ENCODE results near the gene CEP63.

- no peak for TF ChIP-seq POLR2A (IDR thresholded peaks at IDR 0.05; ENCODE audit: low read length)
- TF ChIP-seq GATA1 (IDR thresholded peaks at IDR 0.05; ENCODE audit: low read depth, low read length): no peak
Measured at GRCh38 chr3:134525293-134525692, 39.4 kb downstream of the CEP63 start.

Measured in erythroblast (primary cell).